ENCODE results near the gene NAP1L1. TPM values are rescaled to one million over a fixed set of nuclear protein-coding genes. Genes with fewer than 3 reads are reported as not detected.
A peak's percentile ranks its signal among the peaks of the same experiment; 100 is the strongest.

The NAP1L1 gene
- total and polyA plus RNA-seq, 2 experiments from 2014 or later: 658 to 996 TPM

- H3K9me2 ChIP-seq (ENCODE audit: insufficient read depth): no peaks in the 10 kb centered on the region
- H3K27ac Mint-ChIP-seq: peak overlapping the region; percentile 66
- H3F3A ChIP-seq (replicated peaks; ENCODE audit: low read depth): no peaks in the 10 kb centered on the region
- peaks cover 60% of the 10 kb centered on the region for H3K4me1 ChIP-seq (ENCODE audit: insufficient read depth)
- H3K4me3 Mint-ChIP-seq: peak overlapping the region; percentile 5; the same call in 1 of the 3 replicates
- H4K20me1 ChIP-seq (replicated peaks; ENCODE audit: insufficient read depth): peaks cover 85% of the 10 kb centered on the region
- no peak for ATAC-seq
- peaks cover 5% of the 10 kb centered on the region for H3K27me3 Mint-ChIP-seq (ENCODE audit: insufficient read depth, low read depth, poor library complexity)
- no peak overlapping the region for H3K27ac ChIP-seq (ENCODE audit: low read depth)
- H3K36me3 ChIP-seq (ENCODE audit: insufficient read depth): no peaks in the 10 kb centered on the region
- TF ChIP-seq REST (IDR thresholded peaks at IDR 0.05; ENCODE audit: unreplicated experiment) (no peak), EZH2phosphoT487 (IDR thresholded peaks at IDR 0.05; ENCODE audit: unreplicated experiment) (no peak), ZNF462 (CRISPR knock-in tag; IDR thresholded peaks at IDR 0.05) (no peak), JUNB (IDR thresholded peaks at IDR 0.05; ENCODE audit: unreplicated experiment) (no peak), ETS1 (IDR thresholded peaks at IDR 0.05) (no peak), ZNF331 (CRISPR knock-in tag; IDR thresholded peaks at IDR 0.05; ENCODE audit: low read depth) (no peak), CREB1 (CRISPR knock-in tag; IDR thresholded peaks at IDR 0.05; ENCODE audit: low read depth) (no peak), NANOG (IDR thresholded peaks at IDR 0.05; ENCODE audit: borderline replicate concordance) (no peak), CTCF (conservative IDR thresholded peaks at IDR 0.05; ENCODE audit: low read depth in 2 of 2) (no peak), ZNF114 (CRISPR knock-in tag; IDR thresholded peaks at IDR 0.05) (no peak), POLR2AphosphoS5 (IDR thresholded peaks at IDR 0.05; ENCODE audit: low read depth) (no peak), EZH2 (IDR thresholded peaks at IDR 0.05; ENCODE audit: low read depth, unreplicated experiment) (no peak), STAT1 (IDR thresholded peaks at IDR 0.05; ENCODE audit: unreplicated experiment) (no peak)
- H3K4me1 Mint-ChIP-seq: peaks cover 58% of the 10 kb centered on the region
- no peak overlapping the region for H2AFZ ChIP-seq
- peaks cover 100% of the 10 kb centered on the region for H3K79me2 ChIP-seq (replicated peaks; ENCODE audit: insufficient read depth)
- H3K4me3 ChIP-seq: 0 out of 2 replicates have a peak overlapping the region, but pooled peaks have one; percentile 22
- no peak for DNase-seq (ENCODE audit: low spot score)
- peak overlapping the region; percentile 53 for H3K4me2 ChIP-seq
- H3K9me3 Mint-ChIP-seq: no peaks in the 10 kb centered on the region
- H3K36me3 Mint-ChIP-seq (ENCODE audit: low read depth): peaks cover 39% of the 10 kb centered on the region
- no peaks in the 10 kb centered on the region for H3K27me3 ChIP-seq (ENCODE audit: insufficient read depth)
These were observed 5.7 kb downstream of the NAP1L1 start for GRCh38 chr12:76078748-76079147.
